GM12874 (cell line): ENCODE results near the gene C10orf90.

ENCODE experiments used
- CTCF ChIP-seq: IDR thresholded peaks from 2 replicates; pipeline ENCODE4 v1.5.1; 2011; ENCODE audit warnings: low read depth, mild to moderate bottlenecking, control low read depth, low read length, moderate library complexity; ENCODE audit not compliant: insufficient read depth

Gene C10orf90

GRCh38 chr10:126563361-126563760 lies 107.1 kb downstream of the C10orf90 start:
- no peak for TF ChIP-seq CTCF

- no peak for TF ChIP-seq CTCF
Measured at GRCh38 chr10:126561921-126562680, 108.4 kb downstream of the C10orf90 start.

- TF ChIP-seq CTCF, result no peak
Measured at GRCh38 chr10:126561294-126561920, 109.1 kb downstream of the C10orf90 start.

GRCh38 chr10:126558881-126559280 lies 111.6 kb downstream of the C10orf90 start:
- TF ChIP-seq CTCF, result no peak

GRCh38 chr10:126551202-126551601 lies 119.3 kb downstream of the C10orf90 start:
- no peak for TF ChIP-seq CTCF

GRCh38 chr10:126549344-126549743 lies 121.1 kb downstream of the C10orf90 start:
- TF ChIP-seq CTCF, result no peak

GRCh38 chr10:126544565-126544964 lies 125.9 kb downstream of the C10orf90 start:
- no peak for TF ChIP-seq CTCF
